NCI-H345 treated with DMSO at 0.1 percent for 48 hours (cell line): ENCODE data around the gene SEC61B.
"Not testable (repeated sequence)": the region's sequence is repeated elsewhere in the genome, so short reads cannot be mapped to it uniquely, and the experiment has no call there.

Experiments used
- DNase-seq: peaks from one replicate; lab custom pipeline; 2025; ENCODE audit not compliant: unreplicated experiment; lab: John Stamatoyannopoulos, UW

Gene SEC61B

DNA sequence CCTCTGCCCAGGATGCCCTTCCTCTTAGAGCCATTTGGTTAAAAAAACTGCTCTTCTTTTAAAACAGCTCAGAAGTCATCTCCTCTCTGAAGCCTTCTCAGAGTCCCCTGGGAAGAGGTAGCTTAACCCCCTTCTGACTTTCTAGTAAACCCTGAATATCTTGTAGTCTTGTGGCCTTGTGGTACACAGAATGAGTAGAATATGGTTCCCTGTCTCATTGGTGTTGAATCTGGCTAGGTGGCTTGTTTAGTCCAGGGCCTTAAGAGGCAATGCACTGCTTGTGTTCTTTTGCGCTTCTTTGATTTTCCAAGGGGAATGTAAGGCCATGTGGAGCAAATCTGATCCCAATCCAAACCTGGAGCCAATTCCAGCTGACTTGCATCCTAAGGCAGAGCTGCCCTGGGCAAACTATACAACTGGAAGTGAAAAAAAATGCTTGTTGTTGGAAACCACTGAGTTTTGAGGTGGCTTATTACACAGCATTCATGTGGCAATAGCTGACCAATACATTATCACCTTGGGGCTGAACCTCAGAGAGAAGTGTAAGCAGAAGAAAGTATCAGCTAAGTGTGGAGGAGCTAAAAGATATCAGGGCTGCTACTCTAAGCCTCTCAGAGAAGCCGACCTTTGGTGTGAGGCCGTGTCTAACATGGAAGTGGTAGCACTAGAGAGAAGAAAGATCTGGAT, 31.3 kb upstream of the SEC61B start:
- DNase-seq: no peak

- DNase-seq: no peak
Measured at GRCh38 chr9:99192786-99193465, 29.2 kb upstream of the SEC61B start.

DNA sequence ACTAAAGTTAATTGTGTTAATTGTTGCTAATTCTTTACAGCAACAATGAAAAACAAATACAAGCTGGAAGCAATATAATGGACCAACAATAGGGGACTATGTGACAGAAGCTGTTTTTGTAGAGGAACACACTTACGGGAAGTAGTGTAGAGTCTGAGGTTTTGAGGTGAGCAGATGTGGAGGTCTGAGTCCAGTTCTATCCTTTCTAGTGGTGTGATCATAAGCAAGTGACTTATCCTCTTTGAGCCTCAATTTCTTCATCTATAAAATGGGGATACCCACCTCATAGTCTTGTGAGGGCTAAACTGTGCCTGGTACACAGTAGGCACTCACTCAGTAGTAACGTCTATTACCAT, 28.6 kb upstream of the SEC61B start:
- no peak for DNase-seq

- DNase-seq: not testable (repeated sequence)
Measured at GRCh38 chr9:99196484-99196883, 25.6 kb upstream of the SEC61B start.

DNA sequence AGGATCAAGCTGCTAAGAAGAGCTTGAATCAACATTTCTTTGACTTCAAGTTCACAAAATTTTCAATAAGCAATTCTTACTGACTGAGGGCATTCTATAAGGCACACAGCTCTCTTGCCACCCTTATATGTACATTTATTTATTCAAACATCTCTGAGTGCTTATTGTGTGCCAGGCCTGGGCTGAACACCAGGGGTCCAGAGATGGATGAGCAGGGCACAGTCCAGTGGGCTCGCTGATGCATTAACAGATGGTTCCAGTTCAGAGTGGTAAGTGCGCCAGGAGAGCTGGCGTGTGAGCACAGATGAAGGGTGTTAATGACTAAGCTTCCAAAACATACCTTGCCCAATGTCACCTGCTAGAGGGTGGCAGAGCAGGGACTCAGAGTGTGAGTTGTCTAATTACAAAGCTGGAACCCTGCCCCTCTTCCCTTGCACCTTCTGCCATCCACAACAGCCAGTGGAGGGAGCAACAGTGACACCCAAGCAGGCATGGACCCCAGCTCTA, 24.9 kb upstream of the SEC61B start:
- DNase-seq: no peak

DNA sequence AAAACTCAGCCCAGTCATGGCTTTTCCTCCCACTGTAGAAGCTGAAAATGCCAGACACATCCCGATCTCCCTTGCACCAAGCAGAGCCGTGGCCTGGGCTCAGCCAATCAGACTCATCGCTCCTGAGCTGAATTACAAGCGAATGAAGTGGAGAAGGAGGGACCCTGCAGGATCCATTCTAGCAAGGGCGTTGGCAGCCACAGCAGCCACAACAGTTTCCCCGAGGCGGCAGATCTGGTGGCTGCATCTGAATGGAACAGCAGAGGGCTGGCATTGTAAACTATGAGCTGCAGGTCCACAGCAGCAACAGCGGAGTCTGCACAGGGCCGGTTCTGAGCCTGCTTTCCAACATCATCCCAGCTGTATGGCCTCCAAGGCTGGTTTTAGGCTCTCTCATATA, 24.1 kb upstream of the SEC61B start:
- no peak for DNase-seq

- peak; percentile 15 for DNase-seq
Measured at GRCh38 chr9:99199938-99200539, 22.0 kb upstream of the SEC61B start.

DNA sequence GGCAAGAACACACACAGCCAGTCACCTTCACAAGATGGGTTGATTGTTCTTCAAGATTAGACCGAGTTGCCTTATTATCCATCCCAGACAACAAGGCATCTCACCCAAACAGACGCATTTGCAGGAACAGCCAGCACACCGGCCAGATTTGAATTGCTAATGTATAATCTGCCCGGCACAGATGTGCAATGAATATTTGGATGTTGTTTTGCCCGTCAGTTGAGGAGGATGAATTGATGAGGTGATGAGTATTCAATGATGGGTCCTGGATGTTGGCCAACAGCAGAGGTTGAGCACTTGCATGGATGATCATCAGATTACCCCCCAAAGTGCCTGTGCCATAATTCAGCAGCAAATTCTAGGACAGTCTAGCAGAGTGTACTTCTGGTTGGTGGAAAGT, 20.5 kb upstream of the SEC61B start:
- DNase-seq: no peak

- DNase-seq: no peak
Measured at GRCh38 chr9:99210572-99210971, 11.5 kb upstream of the SEC61B start.

DNA sequence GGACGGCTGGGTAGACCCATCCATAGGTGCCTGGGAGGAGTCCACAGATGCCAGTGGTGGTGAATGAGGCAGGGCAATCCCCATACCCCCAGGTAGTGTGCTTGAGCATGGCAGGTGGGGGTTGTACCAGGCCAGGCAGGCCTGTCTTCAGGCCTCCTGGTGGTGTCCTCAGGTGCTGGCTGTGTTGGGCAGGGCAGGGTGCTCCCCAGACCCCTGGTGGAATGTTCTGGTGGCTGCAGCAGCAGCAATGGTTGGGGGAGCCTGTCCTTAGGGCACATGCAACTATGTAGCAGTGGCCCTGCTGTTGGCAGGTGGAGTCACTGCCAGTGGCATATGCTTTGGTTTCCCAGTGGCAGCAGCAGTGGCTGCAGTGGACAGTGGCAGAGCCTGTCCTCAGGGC, 10.3 kb upstream of the SEC61B start:
- no peak for DNase-seq

DNA sequence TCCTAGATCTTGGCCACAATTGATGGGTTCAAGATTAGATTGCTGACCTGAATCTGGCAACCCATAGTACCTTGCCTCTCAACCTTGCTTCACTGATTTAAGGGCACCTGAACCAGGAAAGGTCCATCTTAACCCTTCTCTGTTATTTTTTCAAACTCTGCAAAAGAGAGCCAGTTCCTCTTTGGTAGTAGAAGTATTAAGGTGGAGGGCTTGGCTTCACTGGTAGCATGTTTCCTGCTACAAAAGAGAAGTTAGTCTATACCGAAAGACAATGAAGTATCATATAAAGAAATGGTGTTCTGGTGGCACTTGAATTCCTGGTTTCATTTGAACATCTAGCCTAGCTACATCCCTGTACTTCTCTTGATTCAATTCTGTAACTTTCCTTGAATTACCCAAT, 8.9 kb upstream of the SEC61B start:
- DNase-seq: no peak

GRCh38 chr9:99216073-99216472, 6.0 kb upstream of the SEC61B start:
- DNase-seq: no peak

DNA sequence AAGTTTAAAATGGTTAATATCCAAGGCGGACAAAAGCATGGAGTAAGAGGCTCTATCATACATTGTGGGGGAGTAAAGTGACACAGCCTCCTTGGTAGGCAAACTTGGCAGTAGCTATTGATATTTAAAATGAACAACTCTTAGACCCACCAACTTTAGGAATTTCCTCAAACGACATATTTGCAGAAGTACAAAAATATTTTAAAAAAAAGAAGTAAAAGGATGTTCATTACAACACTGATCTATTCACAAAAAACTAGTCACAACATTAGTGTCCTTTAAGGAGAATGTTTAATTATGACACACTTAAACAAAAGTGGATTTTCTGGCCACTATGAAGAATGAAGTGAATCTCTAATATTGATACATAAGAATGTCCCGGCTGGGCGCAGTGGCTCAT, 2.1 kb upstream of the SEC61B start:
- no peak for DNase-seq

DNA sequence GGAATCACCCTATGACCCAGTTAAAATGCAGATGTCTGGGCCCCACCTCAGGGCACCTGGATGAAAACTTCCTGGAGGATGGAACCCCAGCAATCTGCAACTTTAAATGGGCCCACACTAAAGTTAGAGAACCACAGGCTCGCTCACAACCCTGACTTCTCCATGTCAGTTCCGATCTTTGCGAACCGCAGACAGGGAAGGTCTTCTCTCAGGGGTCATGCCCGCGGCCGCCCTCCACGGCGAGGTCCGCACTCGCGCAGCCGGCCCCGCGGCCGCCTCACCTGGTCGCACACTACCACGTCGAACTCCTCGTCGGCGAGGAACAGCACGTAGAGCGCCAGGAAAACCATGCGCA, 839 bp upstream of the SEC61B start:
- no peak for DNase-seq

DNA sequence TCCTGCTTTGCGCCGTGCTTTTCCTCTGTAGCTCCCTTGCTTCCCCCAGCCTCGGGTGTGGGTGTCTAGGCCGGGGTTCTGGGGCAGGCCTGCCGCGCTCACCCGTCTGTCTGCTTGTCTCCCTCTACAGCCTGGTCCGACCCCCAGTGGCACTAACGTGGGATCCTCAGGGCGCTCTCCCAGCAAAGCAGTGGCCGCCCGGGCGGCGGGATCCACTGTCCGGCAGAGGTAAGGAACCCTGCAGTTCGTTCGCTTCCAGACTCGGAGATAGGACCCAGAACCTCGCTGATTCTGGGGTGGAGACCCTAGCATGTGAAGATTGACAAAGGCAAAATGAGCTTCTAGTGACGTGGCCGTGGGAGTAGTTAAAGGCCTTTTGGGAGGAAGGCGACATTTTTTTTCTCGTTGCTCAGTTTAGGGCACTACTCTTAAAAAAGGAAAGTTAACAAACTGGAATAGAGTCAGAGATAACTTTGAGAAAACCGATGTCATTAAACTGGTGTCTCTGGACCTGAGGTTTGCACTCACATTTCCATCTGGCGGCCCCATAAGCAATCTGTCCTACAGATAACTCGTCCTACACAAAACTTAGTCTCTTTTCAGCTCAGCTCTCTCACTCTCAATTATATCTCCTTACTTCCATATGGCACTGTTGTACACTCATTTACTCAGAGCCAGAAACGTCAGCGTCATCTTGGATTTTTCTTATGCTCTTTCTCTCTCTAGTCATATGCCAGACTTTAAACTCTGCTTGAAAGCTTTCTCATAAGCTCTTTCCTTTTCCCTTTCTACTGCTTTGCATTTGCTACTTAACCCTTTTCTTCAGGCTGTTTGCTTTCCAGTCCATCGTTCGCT, 561 bp downstream of the SEC61B start:
- DNase-seq: no peak

- DNase-seq: no peak
Measured at GRCh38 chr9:99224445-99224844, 2.4 kb downstream of the SEC61B start.

DNA sequence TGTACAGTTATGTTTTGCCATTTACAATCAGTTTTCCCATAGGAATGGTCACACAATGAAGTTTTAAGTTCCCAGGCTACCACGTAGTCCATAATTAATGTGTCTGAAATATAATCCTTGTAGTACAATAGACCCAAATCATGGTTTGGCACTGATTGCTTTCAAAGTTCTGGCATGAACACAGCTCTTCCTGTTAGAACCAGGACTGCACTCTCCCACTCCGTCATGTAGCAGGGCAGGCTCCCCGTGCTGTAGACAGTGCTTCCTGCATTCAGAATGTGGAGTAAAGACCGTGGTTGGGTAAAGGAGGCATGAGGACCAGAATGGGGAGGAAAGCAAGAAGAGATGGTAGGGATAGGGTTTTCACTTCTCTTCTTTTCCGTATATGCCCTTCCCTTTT, 4.0 kb downstream of the SEC61B start:
- no peak for DNase-seq

DNA sequence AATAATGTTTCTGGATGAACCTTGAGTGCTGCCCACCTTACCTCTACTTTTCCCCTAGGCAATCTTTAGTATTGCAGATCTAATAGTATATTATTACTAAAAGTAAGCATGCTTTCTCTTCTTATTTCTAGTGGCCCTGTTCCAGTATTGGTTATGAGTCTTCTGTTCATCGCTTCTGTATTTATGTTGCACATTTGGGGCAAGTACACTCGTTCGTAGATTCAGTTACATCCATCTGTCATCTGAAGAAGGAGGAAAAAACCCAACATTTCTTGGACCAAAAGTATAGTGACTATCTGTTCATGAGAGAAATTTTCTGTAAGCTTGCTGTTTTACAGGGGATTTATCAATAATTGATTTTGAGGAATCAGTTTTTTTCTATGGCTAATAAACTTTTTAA, 8.1 kb downstream of the SEC61B start:
- no peak for DNase-seq

DNA sequence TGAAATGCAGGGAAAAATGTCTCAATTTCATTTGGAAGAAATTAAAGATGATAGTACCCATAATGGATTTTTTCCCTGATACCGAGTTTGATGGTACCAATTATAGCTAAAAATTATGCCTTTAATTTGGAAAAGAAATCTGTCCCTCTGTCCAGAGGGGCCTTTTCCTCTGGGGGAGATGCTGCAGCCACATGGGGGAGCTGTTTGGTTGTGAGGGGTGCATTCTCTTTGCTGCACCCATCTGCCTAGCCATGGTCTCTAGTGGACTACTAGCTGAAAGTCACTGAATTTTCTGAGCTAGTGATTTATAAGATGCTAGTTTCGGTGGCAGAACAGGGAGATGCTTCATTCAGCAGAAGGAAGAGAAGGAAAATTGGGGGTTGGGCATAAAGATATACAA, 9.6 kb downstream of the SEC61B start:
- no peak for DNase-seq

- no peak for DNase-seq
Measured at GRCh38 chr9:99234618-99235017, 12.5 kb downstream of the SEC61B start.

GRCh38 chr9:99235069-99235468, 13.0 kb downstream of the SEC61B start:
- DNase-seq: no peak
